GM12878 (cell line): ENCODE data around the gene HLA-DQB1. TPM values are rescaled to one million over a fixed set of nuclear protein-coding genes. Genes with fewer than 3 reads are reported as not detected.

Experiments used
- ATAC-seq: fragments of 200-7000 bp; cut with Tn5 transposase; 3 replicates; pipeline ENCODE4 v1.9.1; 2020; ENCODE audit warnings: mild to moderate bottlenecking, moderate library complexity
- BruUV-seq: library from RNA; stranded (reverse); fragments of 400-500 nt; replicated peaks from 2 replicates; lab custom pipeline; 2021; lab: Mats Ljungman, UMichigan
- CTCF ChIA-PET: fragments of 300-600 bp; sonication (Branson Sonifier 250); formaldehyde crosslinking; extraction: SDS; loops from one replicate; lab custom pipeline; 2021; ENCODE audit warnings: inconsistent platforms; lab: Yijun Ruan, JAX
- POLR2A ChIA-PET: fragments of 350-600 bp; formaldehyde crosslinking; extraction: SDS; loops from one replicate; lab custom pipeline; 2021; ENCODE audit warnings: inconsistent platforms; lab: Charles Lee
- RAD21 ChIA-PET: fragments of 300-600 bp; sonication (Branson Sonifier 250); formaldehyde crosslinking; loops from one replicate; lab custom pipeline; 2023; ENCODE audit warnings: antibody characterized with exemption; ENCODE audit not compliant: unreplicated experiment; lab: Charles Lee
- SMC1A ChIA-PET: fragments of 300-600 bp; sonication (Branson Sonifier 250); formaldehyde crosslinking; loops from one replicate; lab custom pipeline; 2023; ENCODE audit not compliant: unreplicated experiment, uncharacterized antibody; lab: Charles Lee
- DNase-seq: peaks from one replicate; pipeline ENCODE4 v3.0.0-alpha.2; 2011; ENCODE audit warnings: low read depth, low spot score
- FAIRE-seq: peaks from 3 replicates; lab custom pipeline; 2011; peaks lifted over from hg19 to GRCh38; lab: Jason Lieb, UNC
- H2AFZ ChIP-seq: 2 replicates; pipeline ENCODE4 v1.6.0; 2011; ENCODE audit warnings: low read depth, low read length, control low read depth; ENCODE audit not compliant: control insufficient read depth
- H3K27ac ChIP-seq: 2 replicates; pipeline ENCODE4 v1.5.1; 2011; ENCODE audit warnings: control low read depth; ENCODE audit not compliant: control insufficient read depth, insufficient read depth
- H3K27me3 ChIP-seq, 2 experiments: replicated peaks in 1 of 2; 2 replicates each; pipeline versions ENCODE4 v1.6.0 to v1.6.1; 2011; ENCODE audit warnings: low read length in 1 of 2; ENCODE audit not compliant: control insufficient read depth in 2 of 2, insufficient read depth in 2 of 2
- H3K36me3 ChIP-seq, 2 experiments: 2 replicates each; pipeline ENCODE4 v1.5.1; 2011; ENCODE audit warnings: low read length in 1 of 2; ENCODE audit not compliant: control insufficient read depth in 2 of 2, insufficient read depth in 2 of 2
- H3K4me1 ChIP-seq: 2 replicates; pipeline ENCODE4 v1.6.1; 2011; ENCODE audit warnings: mild to moderate bottlenecking, low read length, moderate library complexity, mixed read lengths; ENCODE audit not compliant: control insufficient read depth, insufficient read depth
- H3K4me2 ChIP-seq: 2 replicates; pipeline ENCODE4 v1.6.0; 2011; ENCODE audit warnings: control low read depth; ENCODE audit not compliant: control insufficient read depth, insufficient read depth
- H3K4me3 ChIP-seq: fragments of 200-600 bp; sonication (generic); 2 replicates; pipeline ENCODE4 v1.5.1; 2016
- H3K79me2 ChIP-seq: 2 replicates; pipeline ENCODE4 v1.6.0; 2011; ENCODE audit warnings: low read length; ENCODE audit not compliant: control insufficient read depth, insufficient read depth
- H3K9ac ChIP-seq: 2 replicates; pipeline ENCODE4 v1.8.0; 2011; ENCODE audit warnings: low read length, control low read depth, mixed read lengths; ENCODE audit not compliant: control insufficient read depth, insufficient read depth
- H3K9me3 ChIP-seq: replicated peaks from 3 replicates; pipeline ENCODE4 v1.5.1; 2011; ENCODE audit warnings: mild to moderate bottlenecking, low read length; ENCODE audit not compliant: control insufficient read depth, insufficient read depth
- H4K20me1 ChIP-seq: 2 replicates; pipeline ENCODE4 v1.6.0; 2011; ENCODE audit not compliant: control insufficient read depth, insufficient read depth
- ATF2 ChIP-seq: IDR thresholded peaks from 2 replicates; pipeline ENCODE4 v1.6.1; 2012; ENCODE audit warnings: low read length, inconsistent platforms
- CEBPZ ChIP-seq: fragments of 150-350 bp; IDR thresholded peaks from 2 replicates; pipeline ENCODE4 v1.6.1; 2016; ENCODE audit warnings: low read depth, low read length
- CHD1 ChIP-seq: IDR thresholded peaks from 2 replicates; pipeline ENCODE4 v1.6.1; 2012; ENCODE audit warnings: low read depth, low read length, improper control_type of control experiment
- EZH2 ChIP-seq: IDR thresholded peaks from 2 replicates; pipeline ENCODE4 v1.6.1; 2012; ENCODE audit warnings: low read depth, mild to moderate bottlenecking, control low read depth, inconsistent platforms, low read length, borderline replicate concordance; ENCODE audit not compliant: control insufficient read depth
- GATAD2B ChIP-seq: fragments of 450-650 bp; conservative IDR thresholded peaks from 2 replicates; pipeline ENCODE4 v1.6.1; 2017; ENCODE audit warnings: low read depth, mild to moderate bottlenecking, moderate library complexity
- JUND ChIP-seq: IDR thresholded peaks from 2 replicates; pipeline ENCODE4 v1.6.1; 2012; ENCODE audit warnings: low read depth, mild to moderate bottlenecking, low read length, improper control_type of control experiment, moderate library complexity
- MXI1 ChIP-seq: fragments of 150-350 bp; IDR thresholded peaks from 2 replicates; pipeline ENCODE4 v1.6.1; 2011; ENCODE audit warnings: low read depth, mild to moderate bottlenecking, inconsistent platforms, low read length, improper control_type of control experiment
- NBN ChIP-seq: fragments of 450-650 bp; IDR thresholded peaks from 2 replicates; pipeline ENCODE4 v1.6.1; 2016
- POU2F2 ChIP-seq: IDR thresholded peaks from 3 replicates; pipeline ENCODE4 v1.6.1; 2011; ENCODE audit warnings: low read depth, mild to moderate bottlenecking, low read length, borderline replicate concordance
- RELB ChIP-seq: fragments of 450-650 bp; IDR thresholded peaks from 2 replicates; pipeline ENCODE4 v1.6.1; 2017; ENCODE audit warnings: low read depth, mild to moderate bottlenecking, moderate library complexity
- ZBED1 ChIP-seq: IDR thresholded peaks from 2 replicates; pipeline ENCODE4 v1.6.1; 2016; ENCODE audit warnings: borderline replicate concordance
- ZSCAN29 ChIP-seq: fragments of 450-650 bp; IDR thresholded peaks from 2 replicates; pipeline ENCODE4 v1.6.1; 2017; ENCODE audit warnings: mild to moderate bottlenecking, moderate library complexity
- WGBS: methylation state at CpG from one replicate; pipeline ENCODE4 v1.1.6; 2016; ENCODE audit warnings: low lambda C conversion rate; ENCODE audit not compliant: insufficient replicate concordance, insufficient coverage; ENCODE audit errors: missing lambda C conversion rate; 5-methylcytosine and 5-hydroxymethylcytosine counted together
- in situ Hi-C: fragments of 300-500 bp; cut with MboI; formaldehyde crosslinking; loops from 9 replicates; pipeline ENCODE4 v1.14.3; 2018; ENCODE audit warnings: mixed read lengths
- intact Hi-C: fragments of 100-400 bp; cut with micrococcal nuclease; formaldehyde crosslinking; loops from one replicate; pipeline ENCODE4 v1.14.2; 2022; ENCODE audit not compliant: unreplicated experiment
- polyA plus RNA-seq, 11 experiments: library from polyadenylated mRNA; depleted of rRNA in 4 of 11; unstranded in 6 of 11; stranded (reverse) in 5 of 11; fragments of >200 nt; fragmentation: Nextera tagmentation in 4 of 11; fragmentation: Illumina TruSeq in 1 of 11; extraction: Ambion mirVana in 4 of 11; extraction: Trizol in 1 of 11; gene quantifications; 1 replicate in 1 of 11; 2 replicates in 10 of 11; pipeline versions ENCODE4 v1.2.1 to v1.2.3, GENCODE V29; 2011 to 2016; ENCODE audit warnings: inconsistent platforms in 2 of 11, missing spikeins in 2 of 11, low read depth in 1 of 11
- total RNA-seq, 4 experiments: library from RNA; depleted of rRNA in 3 of 4; stranded (reverse); fragments of >200 nt in 3 of 4; fragmentation: Illumina TruSeq in 1 of 4; extraction: Trizol in 1 of 4; gene quantifications; 2 replicates each; pipeline versions ENCODE4 v1.2.1 to v1.2.3, GENCODE V29; 2013 to 2021

HLA-DQB1 gene
- total and polyA plus RNA-seq, 10 of the 15 experiments (the other 5 are each of a cell fraction or from before 2014, with no cell fraction given), result 38.1 to 403 (median 91.4) TPM

GRCh38 chr6:32622545-32623401 is 43.7 kb downstream of the HLA-DQB1 start:
- Histone ChIP-seq H4K20me1 (no peaks in the 10 kb centered on the region), H3K4me1 (peaks cover 24% of the 10 kb centered on the region), H3K4me3 (peak overlapping the region; percentile 54), H3K79me2 (no peaks in the 10 kb centered on the region; the same call in none of the 2 replicates), H3K36me3 (no peaks in the 10 kb centered on the region), H3K9me3 (peaks cover 8% of the 10 kb centered on the region), H2AFZ (peak overlapping the region; percentile 34; the same call in 1 of the 2 replicates), H3K27me3 (no peaks in the 10 kb centered on the region), H3K4me2 (peak overlapping the region; percentile 82), H3K9ac (peak overlapping the region; percentile 72), H3K27ac (peak overlapping the region; percentile 98)
- CTCF ChIA-PET, result interaction anchor here (0.7 to 3.4 kb wide), 18 partner anchors 9 to 183 kb away, joined by 3 to 13 read pairs (median 6); partner anchors contain the start of genes HLA-DQB1, HLA-DRA and HLA-DRB1
- DNase-seq (peak; percentile 96), FAIRE-seq (peak; percentile 98), ATAC-seq (peak; percentile 91)
- in situ Hi-C loops (loop anchor here (25.0 kb wide), 1 partner anchor 1060 kb away; the partner anchor contains the start of gene LTA), intact Hi-C loops (loop anchor here (1.0 to 5.0 kb wide), 5 partner anchors 12 to 185 kb away; partner anchors contain the start of genes HLA-DQA1, HLA-DQB1 and HLA-DRA)
- POLR2A ChIA-PET, result interaction anchor here (0.5 to 6.7 kb wide), 22 partner anchors 8 to 453 kb away, joined by 3 to 117 read pairs (median 6); partner anchors contain the start of genes BRD2, HLA-DPB1, HLA-DQA1 and HLA-DQB1
- SMC1A ChIA-PET, result interaction anchor here (0.8 to 6.9 kb wide), 21 partner anchors 9 to 184 kb away, joined by 3 to 124 read pairs (median 5); partner anchors contain the start of genes HLA-DQA1, HLA-DRA and HLA-DRB1
- 0% methylated on average over 1 of the region's 1 CpG for WGBS
- RAD21 ChIA-PET, result interaction anchor here (0.8 to 7.4 kb wide), 24 partner anchors 8 to 190 kb away, joined by 3 to 102 read pairs (median 4); partner anchors contain the start of genes HLA-DQA1, HLA-DQB1, HLA-DRA and HLA-DRB1
- BruUV-seq, result no TSS peak
- no peak for TF ChIP-seq ZSCAN29
- no peak for TF ChIP-seq CHD1
- TF ChIP-seq EZH2, result 0 out of 2 replicates have a peak, but pooled peaks have one; percentile 41
- TF ChIP-seq ATF2, result peak; percentile 99
- TF ChIP-seq CEBPZ, result no peak
- TF ChIP-seq POU2F2, result peak; percentile 96
- TF ChIP-seq NBN, result peak; percentile 83
- TF ChIP-seq MXI1, result no peak
- TF ChIP-seq RELB, result peak; percentile 80; the same call in 1 of the 2 replicates
- TF ChIP-seq GATAD2B, result no peak
- TF ChIP-seq ZBED1, result peak; percentile 46
- TF ChIP-seq JUND, result no peak
